ENCODE data around the gene DDX59. TPM values are rescaled to one million over a fixed set of nuclear protein-coding genes. Genes with fewer than 3 reads are reported as not detected.

DDX59 gene
- total RNA-seq, 2 donors from 2014 or later = 22.1 to 23.9 TPM

GRCh38 chr1:200694738-200695137 lies 25.0 kb upstream of the DDX59 start:
- no peak for TF ChIP-seq CTCF (conservative IDR thresholded peaks at IDR 0.05)
- Mint-ChIP-seq H3K27me3 (ENCODE audit: insufficient read depth) (no peaks in the 10 kb centered on the region), H3K36me3 (ENCODE audit: low read depth) (no peaks in the 10 kb centered on the region), H3K27ac (no peak overlapping the region), H3K9me3 (no peaks in the 10 kb centered on the region), H3K4me3 (no peak overlapping the region), H3K4me1 (peaks cover 3% of the 10 kb centered on the region)
- no peaks in the 10 kb centered on the region for H3K9me3 ChIP-seq (ENCODE audit: control insufficient read depth, low read length)
- 88 to 92% methylated on average over 3 of the region's 3 CpGs for WGBS, 2 experiments (ENCODE audit: insufficient coverage in 1 of 2, insufficient read length in 1 of 2)
- H3K4me1 ChIP-seq (ENCODE audit: control insufficient read depth, insufficient read depth, low read length) = peaks cover under 1% of the 10 kb centered on the region
- DNase-seq = no peak
- H3K27me3 ChIP-seq (ENCODE audit: control insufficient read depth, insufficient read depth, low read length, poor library complexity, severe bottlenecking) = no peaks in the 10 kb centered on the region
- H3K4me3 ChIP-seq (ENCODE audit: low read length) = no peak overlapping the region
- no peaks in the 10 kb centered on the region for H3K36me3 ChIP-seq (ENCODE audit: control insufficient read depth, insufficient read depth, low read length)
- no peak overlapping the region for H3K9ac ChIP-seq (ENCODE audit: extremely low read depth, low read length, poor library complexity, severe bottlenecking)
- no peak overlapping the region for H3K27ac ChIP-seq (ENCODE audit: low read depth, low read length)

GRCh38 chr1:200693327-200693726 lies 23.6 kb upstream of the DDX59 start:
- Mint-ChIP-seq H3K27ac (no peak overlapping the region), H3K4me1 (no peaks in the 10 kb centered on the region), H3K9me3 (no peaks in the 10 kb centered on the region), H3K36me3 (ENCODE audit: low read depth) (no peaks in the 10 kb centered on the region), H3K27me3 (ENCODE audit: insufficient read depth) (no peaks in the 10 kb centered on the region), H3K4me3 (no peak overlapping the region)
- no peaks in the 10 kb centered on the region for H3K4me1 ChIP-seq (ENCODE audit: control insufficient read depth, insufficient read depth, low read length)
- no peak for TF ChIP-seq CTCF (conservative IDR thresholded peaks at IDR 0.05)
- no peaks in the 10 kb centered on the region for H3K36me3 ChIP-seq (ENCODE audit: control insufficient read depth, insufficient read depth, low read length)
- H3K4me3 ChIP-seq (ENCODE audit: low read length) = no peak overlapping the region
- no peak overlapping the region for H3K27ac ChIP-seq (ENCODE audit: low read depth, low read length)
- H3K27me3 ChIP-seq (ENCODE audit: control insufficient read depth, insufficient read depth, low read length, poor library complexity, severe bottlenecking) = no peaks in the 10 kb centered on the region
- no peak for DNase-seq
- no peak overlapping the region for H3K9ac ChIP-seq (ENCODE audit: extremely low read depth, low read length, poor library complexity, severe bottlenecking)
- H3K9me3 ChIP-seq (ENCODE audit: control insufficient read depth, low read length) = no peaks in the 10 kb centered on the region

- Mint-ChIP-seq H3K4me1 (no peaks in the 10 kb centered on the region), H3K27me3 (ENCODE audit: insufficient read depth) (no peaks in the 10 kb centered on the region), H3K9me3 (no peaks in the 10 kb centered on the region), H3K27ac (no peak overlapping the region), H3K36me3 (ENCODE audit: low read depth) (no peaks in the 10 kb centered on the region), H3K4me3 (no peak overlapping the region)
- Histone ChIP-seq H3K4me3 (ENCODE audit: low read length) (no peak overlapping the region), H3K27me3 (ENCODE audit: control insufficient read depth, insufficient read depth, low read length, poor library complexity, severe bottlenecking) (no peaks in the 10 kb centered on the region), H3K9me3 (ENCODE audit: control insufficient read depth, low read length) (no peaks in the 10 kb centered on the region), H3K4me1 (ENCODE audit: control insufficient read depth, insufficient read depth, low read length) (no peaks in the 10 kb centered on the region), H3K27ac (ENCODE audit: low read depth, low read length) (no peak overlapping the region), H3K9ac (ENCODE audit: extremely low read depth, low read length, poor library complexity, severe bottlenecking) (no peak overlapping the region), H3K36me3 (ENCODE audit: control insufficient read depth, insufficient read depth, low read length) (no peaks in the 10 kb centered on the region)
- no peak for TF ChIP-seq CTCF (conservative IDR thresholded peaks at IDR 0.05)
- DNase-seq = no peak
- WGBS, 2 experiments (ENCODE audit: insufficient coverage in 1 of 2, insufficient read length in 1 of 2) = 83 to 96% methylated on average over 1 of the region's 1 CpG
Measured at GRCh38 chr1:200692316-200692715, 22.6 kb upstream of the DDX59 start.
